HEK293 (cell line): Measurements from ENCODE around the gene RRN3.
A peak's percentile ranks its signal among the peaks of the same experiment; 100 is the strongest.
"Not testable (repeated sequence)": the region's sequence is repeated elsewhere in the genome, so short reads cannot be mapped to it uniquely, and the experiment has no call there.

Experiments
- CTCF ChIA-PET: fragments of 350-600 bp; formaldehyde crosslinking; extraction: SDS; loops from one replicate; lab custom pipeline; 2021; ENCODE audit warnings: antibody characterized with exemption; lab: Yijun Ruan, JAX
- POLR2A ChIA-PET: fragments of 300-600 bp; formaldehyde crosslinking; extraction: SDS; loops from one replicate; lab custom pipeline; 2020; ENCODE audit warnings: antibody characterized with exemption, inconsistent platforms; lab: Yijun Ruan, JAX
- H3K27ac ChIP-seq: fragments of 200-500 bp; sonication (Bioruptor generic); 2 replicates; pipeline ENCODE4 v1.5.1; 2014; ENCODE audit warnings: low read depth, low read length, control low read depth, inconsistent platforms; ENCODE audit errors: extremely low read depth
- H3K36me3 ChIP-seq, 2 experiments: fragments of 200-500 bp in 1 of 2; sonication (Bioruptor generic) in 1 of 2; 1 replicate in 1 of 2; 2 replicates in 1 of 2; pipeline ENCODE4 v1.5.1; 2014 to 2017; ENCODE audit warnings: inconsistent platforms in 2 of 2, low read length in 2 of 2; ENCODE audit not compliant: control insufficient read depth in 2 of 2, insufficient read depth in 1 of 2
- H3K4me1 ChIP-seq: fragments of 200-500 bp; sonication (Bioruptor generic); 2 replicates; pipeline ENCODE4 v1.5.1; 2014; ENCODE audit warnings: mild to moderate bottlenecking, low read length, inconsistent platforms; ENCODE audit not compliant: control insufficient read depth, insufficient read depth
- H3K4me3 ChIP-seq: 2 replicates; pipeline ENCODE4 v1.5.1; 2011; ENCODE audit warnings: low read depth, mild to moderate bottlenecking, control low read depth, low read length, moderate library complexity
- H3K9me3 ChIP-seq: fragments of 200-500 bp; sonication (Bioruptor generic); 2 replicates; pipeline ENCODE4 v1.5.1; 2014; ENCODE audit warnings: low read depth, low read length, inconsistent platforms; ENCODE audit not compliant: control insufficient read depth, insufficient read depth
- EGR2 ChIP-seq: fragments of 450-650 bp; formaldehyde crosslinking; IDR thresholded peaks from 2 replicates; pipeline ENCODE4 v1.5.1; 2016; ENCODE audit warnings: low read depth, missing biosample characterization, missing genetic modification characterization
- KLF1 ChIP-seq: fragments of 450-650 bp; formaldehyde crosslinking; IDR thresholded peaks from 2 replicates; pipeline ENCODE4 v1.5.1; 2016; ENCODE audit warnings: missing biosample characterization, missing genetic modification characterization
- KLF17 ChIP-seq: fragments of 450-650 bp; formaldehyde crosslinking; IDR thresholded peaks from 2 replicates; pipeline ENCODE4 v1.5.1; 2016; ENCODE audit warnings: missing biosample characterization, missing genetic modification characterization
- ZNF341 ChIP-seq: fragments of 450-650 bp; formaldehyde crosslinking; IDR thresholded peaks from 2 replicates; pipeline ENCODE4; 2016; ENCODE audit warnings: low read depth, missing biosample characterization, missing genetic modification characterization

The RRN3 gene

GRCh38 chr16:15140444-15141365 lies 46.6 kb upstream of the RRN3 start:
- CTCF ChIA-PET, H3K27ac ChIP-seq, POLR2A ChIA-PET, H3K4me1 ChIP-seq, H3K4me3 ChIP-seq, H3K36me3 ChIP-seq, H3K9me3 ChIP-seq: not testable (repeated sequence)
- TF ChIP-seq KLF1 (tag by site-specific recombination) (0 out of 2 replicates have a peak, but pooled peaks have one; percentile 23), KLF17 (tag by site-specific recombination) (0 out of 2 replicates have a peak, but pooled peaks have one; percentile 24)

GRCh38 chr16:15137514-15137913 lies 43.4 kb upstream of the RRN3 start:
- POLR2A ChIA-PET, H3K9me3 ChIP-seq, H3K4me3 ChIP-seq, CTCF ChIA-PET, H3K4me1 ChIP-seq, H3K36me3 ChIP-seq, H3K27ac ChIP-seq: not testable (repeated sequence)
- 0 out of 2 replicates have a peak, but pooled peaks have one; percentile 19 for TF ChIP-seq ZNF341 (tag by site-specific recombination)

- POLR2A ChIA-PET, result not testable (repeated sequence)
- 0 out of 2 replicates have a peak, but pooled peaks have one; percentile 11 for TF ChIP-seq EGR2
Measured at GRCh38 chr16:15135483-15136360, 41.6 kb upstream of the RRN3 start.

DNA sequence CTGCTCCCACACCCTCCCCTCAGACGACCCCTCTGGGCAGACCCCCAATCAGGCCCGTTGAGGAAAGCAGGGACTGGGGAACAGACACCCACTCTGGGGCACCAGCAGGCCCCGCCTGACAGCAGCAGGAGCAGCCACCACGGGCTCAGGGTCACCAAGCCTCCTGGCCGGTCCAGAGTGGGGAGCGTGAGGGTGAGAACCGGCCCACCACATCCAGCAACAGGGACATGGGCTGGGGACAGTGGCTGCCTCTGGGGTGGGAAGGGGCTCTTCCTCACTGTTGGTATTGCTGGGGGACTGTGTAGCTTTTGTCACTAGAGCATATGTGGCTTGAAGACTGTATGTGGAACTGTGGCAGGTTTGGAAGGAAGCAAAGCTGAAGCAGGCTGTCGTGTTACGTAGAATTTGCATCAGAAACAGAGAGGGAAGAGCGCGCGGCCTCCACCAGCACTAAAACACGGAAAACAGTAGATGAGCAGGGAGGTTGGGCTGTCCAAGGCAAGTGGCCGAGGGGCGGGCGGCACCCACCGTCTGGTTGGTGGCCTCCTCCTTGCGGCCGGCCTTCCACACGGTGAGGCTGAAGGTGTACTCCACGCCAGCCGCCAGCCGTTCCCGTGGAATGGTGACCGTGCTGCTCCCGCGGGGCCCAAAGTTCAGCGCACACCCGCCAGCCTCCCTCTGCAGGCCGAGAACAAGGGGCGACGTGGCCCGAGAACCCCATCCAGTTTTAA lies 40.8 kb upstream of the RRN3 start:
- POLR2A ChIA-PET, H3K4me3 ChIP-seq, H3K4me1 ChIP-seq, H3K27ac ChIP-seq, H3K36me3 ChIP-seq, H3K9me3 ChIP-seq, CTCF ChIA-PET: not testable (repeated sequence)

More at GRCh38 chr16:15135483-15136360, 41.6 kb upstream of the RRN3 start:
- H3K9me3 ChIP-seq, H3K27ac ChIP-seq, CTCF ChIA-PET, H3K4me1 ChIP-seq, H3K4me3 ChIP-seq, H3K36me3 ChIP-seq: not testable (repeated sequence)

GRCh38 chr16:15133554-15133953 lies 39.5 kb upstream of the RRN3 start:
- H3K9me3 ChIP-seq, CTCF ChIA-PET, H3K4me1 ChIP-seq, POLR2A ChIA-PET, H3K27ac ChIP-seq, H3K36me3 ChIP-seq, H3K4me3 ChIP-seq: not testable (repeated sequence)

GRCh38 chr16:15132719-15133428 lies 38.8 kb upstream of the RRN3 start:
- POLR2A ChIA-PET, H3K4me3 ChIP-seq, CTCF ChIA-PET, H3K4me1 ChIP-seq, H3K27ac ChIP-seq, H3K9me3 ChIP-seq, H3K36me3 ChIP-seq: not testable (repeated sequence)

- H3K27ac ChIP-seq, CTCF ChIA-PET, POLR2A ChIA-PET, H3K4me1 ChIP-seq, H3K4me3 ChIP-seq, H3K9me3 ChIP-seq: not testable (repeated sequence)
- peaks cover 0 to 10% of the 10 kb centered on the region in 2 experiments; a peak in 1 of 3 replicates for H3K36me3 ChIP-seq
Measured at GRCh38 chr16:15130943-15131700, 37.0 kb upstream of the RRN3 start.

GRCh38 chr16:15130256-15130932 lies 36.3 kb upstream of the RRN3 start:
- H3K36me3 ChIP-seq, result peaks cover 0 to 10% of the 10 kb centered on the region in 2 experiments; a peak in 1 of 3 replicates
- not testable (repeated sequence) for H3K4me1 ChIP-seq

More at GRCh38 chr16:15130256-15130932, 36.3 kb upstream of the RRN3 start:
- H3K9me3 ChIP-seq, H3K27ac ChIP-seq, H3K4me3 ChIP-seq, CTCF ChIA-PET, POLR2A ChIA-PET: not testable (repeated sequence)
